C4-2B (cell line): ENCODE data around the gene KAT6B.

Source experiments
- H3K27ac ChIP-seq: fragments of 450-650 bp; 2 replicates; pipeline ENCODE4 v1.5.1; 2017
- CTCF ChIP-seq: fragments of 450-650 bp; conservative IDR thresholded peaks from 2 replicates; pipeline ENCODE4 v1.5.1; 2017; ENCODE audit warnings: mild to moderate bottlenecking
- ZFX ChIP-seq: fragments of 450-650 bp; IDR thresholded peaks from 2 replicates; pipeline ENCODE4 v1.6.1; 2017

Gene KAT6B

GRCh38 chr10:74969093-74969492, 142.7 kb downstream of the KAT6B start:
- TF ChIP-seq CTCF (no peak), ZFX (no peak)

DNA sequence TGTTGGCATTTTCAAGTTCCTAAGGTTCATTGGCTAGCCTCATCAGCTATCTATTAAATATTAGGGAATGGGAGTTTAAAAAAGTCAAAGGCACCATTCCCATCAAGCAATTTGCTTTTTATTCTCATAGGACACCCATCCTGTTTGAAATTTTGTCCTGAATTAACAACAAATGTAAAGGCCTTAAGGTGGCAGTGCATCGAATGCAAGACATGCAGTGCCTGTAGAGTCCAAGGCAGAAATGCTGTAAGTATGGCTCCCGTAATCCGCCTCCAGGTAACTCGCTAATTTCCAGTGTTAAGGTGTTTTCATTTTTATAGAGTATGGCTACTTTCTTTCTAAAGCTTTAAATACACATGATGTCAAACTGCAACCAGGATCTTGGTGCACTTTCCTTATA, 143.1 kb downstream of the KAT6B start:
- TF ChIP-seq ZFX (no peak), CTCF (peak; percentile 13)

More at GRCh38 chr10:74969093-74969492, 142.7 kb downstream of the KAT6B start:
- H3K27ac ChIP-seq = peak overlapping the region; percentile 70

DNA sequence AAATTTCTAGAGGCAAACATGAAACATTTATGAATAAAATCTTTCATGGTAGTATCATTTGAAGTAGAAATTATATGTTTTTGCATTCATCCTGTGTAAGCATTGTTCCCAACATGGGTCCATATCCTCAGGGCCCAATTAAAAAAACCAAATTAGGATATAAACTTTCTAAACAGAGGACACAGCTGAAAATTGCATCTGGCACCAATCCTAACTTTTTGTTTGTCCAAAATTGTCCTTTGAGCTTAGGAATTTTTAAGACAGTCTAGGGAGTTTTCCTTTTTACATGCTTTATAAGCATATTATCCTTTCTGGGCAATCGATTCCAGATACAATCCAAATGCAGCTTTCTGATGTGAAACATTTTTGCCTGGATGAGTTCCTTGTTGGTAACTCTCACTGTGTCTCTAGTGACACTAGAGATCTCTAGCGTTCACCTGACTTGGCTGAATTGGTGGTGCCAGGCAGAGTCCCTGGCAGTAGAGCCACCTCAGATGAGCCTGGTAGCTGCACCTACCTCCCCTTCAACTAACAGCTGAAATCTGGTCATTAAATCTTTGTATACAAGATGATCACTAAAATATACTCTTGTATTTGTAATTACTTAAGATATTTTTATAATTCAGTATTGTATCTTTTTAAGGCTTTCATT, 147.5 kb downstream of the KAT6B start:
- no peak overlapping the region for H3K27ac ChIP-seq
- TF ChIP-seq CTCF = no peak
- TF ChIP-seq ZFX = no peak

More for the DNA sequence above, 143.1 kb downstream of the KAT6B start:
- no peak overlapping the region for H3K27ac ChIP-seq

- H3K27ac ChIP-seq = no peak overlapping the region
- no peak for TF ChIP-seq CTCF
- no peak for TF ChIP-seq ZFX
Measured at GRCh38 chr10:74975758-74976157, 149.4 kb downstream of the KAT6B start.

GRCh38 chr10:74976565-74976964, 150.2 kb downstream of the KAT6B start:
- H3K27ac ChIP-seq = no peak overlapping the region
- TF ChIP-seq ZFX (no peak), CTCF (no peak)

- TF ChIP-seq CTCF (no peak), ZFX (no peak)
- H3K27ac ChIP-seq = no peak overlapping the region
Measured at GRCh38 chr10:74977072-74977471, 150.7 kb downstream of the KAT6B start.

- no peak overlapping the region for H3K27ac ChIP-seq
- TF ChIP-seq ZFX = no peak
- TF ChIP-seq CTCF = no peak
Measured at GRCh38 chr10:74977913-74978847, 151.8 kb downstream of the KAT6B start.
